B cell (primary cell): ENCODE results near the gene RHPN2. TPM values are rescaled to one million over a fixed set of nuclear protein-coding genes. Genes with fewer than 3 reads are reported as not detected.

Experiments used
- ATAC-seq: fragments of 200-7000 bp; cut with Tn5 transposase; one replicate; pipeline ENCODE4 v1.10.0; 2021; ENCODE audit warnings: low read depth, mild to moderate bottlenecking, moderate number of reproducible peaks, moderate library complexity
- CTCF ChIA-PET: fragments of 350-600 bp; sonication (Branson Sonifier 250); formaldehyde crosslinking; loops from one replicate; lab custom pipeline; 2021; ENCODE audit warnings: antibody characterized with exemption, inconsistent platforms; lab: Charles Lee
- POLR2A ChIA-PET: fragments of 350-600 bp; sonication (Branson Sonifier 250); formaldehyde crosslinking; loops from one replicate; lab custom pipeline; 2021; ENCODE audit warnings: antibody characterized with exemption; lab: Charles Lee
- DNase-seq: peaks from one replicate; pipeline ENCODE4 v3.0.0; 2013
- H2AFZ ChIP-seq: 2 replicates; pipeline ENCODE4 v1.6.1; 2012; ENCODE audit warnings: mild to moderate bottlenecking, low read depth, low read length; ENCODE audit not compliant: insufficient read depth, poor library complexity, severe bottlenecking
- H3K27ac ChIP-seq, 2 donors: 1 replicate in 1 of 2; 2 replicates in 1 of 2; pipeline ENCODE4 v1.5.1; 2012 to 2013; ENCODE audit warnings: low read length in 2 of 2, mild to moderate bottlenecking in 2 of 2, moderate library complexity in 1 of 2
- H3K27me3 ChIP-seq, 4 experiments: fragments of 200-600 bp in 1 of 4; sonication (generic) in 1 of 4; replicated peaks in 1 of 4; 1 replicate in 2 of 4; 2 replicates in 2 of 4; pipeline versions ENCODE4 v1.6.1 to v1.7.0; 2013 to 2016; ENCODE audit warnings: low read length in 3 of 4, mild to moderate bottlenecking in 2 of 4, mixed read lengths in 1 of 4, moderate library complexity in 1 of 4; ENCODE audit not compliant: insufficient read depth in 4 of 4, control insufficient read depth in 3 of 4; ENCODE audit errors: control extremely low read depth in 1 of 4
- H3K36me3 ChIP-seq, 2 experiments: replicated peaks in 1 of 2; 1 replicate in 1 of 2; 2 replicates in 1 of 2; pipeline versions ENCODE4 v1.6.1 to v1.7.1; 2013; ENCODE audit warnings: low read length in 1 of 2; ENCODE audit not compliant: insufficient read depth in 2 of 2, control insufficient read depth in 1 of 2; ENCODE audit errors: control extremely low read depth in 1 of 2, extremely low read depth in 1 of 2
- H3K4me1 ChIP-seq, 2 donors: fragments of 200-600 bp in 1 of 2; sonication (generic) in 1 of 2; 1 replicate in 1 of 2; 2 replicates in 1 of 2; pipeline versions ENCODE4 v1.5.1 to v1.6.1; 2013 to 2017; ENCODE audit warnings: low read length in 2 of 2; ENCODE audit not compliant: control insufficient read depth in 2 of 2, insufficient read depth in 2 of 2
- H3K4me2 ChIP-seq: replicated peaks from 2 replicates; pipeline ENCODE3; 2012; ENCODE audit warnings: mild to moderate bottlenecking, low read depth, low read length; ENCODE audit not compliant: poor library complexity, severe bottlenecking
- H3K4me3 ChIP-seq, 5 experiments: fragments of 200-600 bp in 1 of 5; sonication (generic) in 1 of 5; 1 replicate in 3 of 5; 2 replicates in 2 of 5; pipeline versions ENCODE4 v1.5.1 to v1.7.0; 2011 to 2016; ENCODE audit warnings: low read length in 4 of 5, mild to moderate bottlenecking in 4 of 5, low read depth in 2 of 5, control low read depth in 1 of 5, moderate library complexity in 1 of 5; ENCODE audit not compliant: insufficient read depth in 1 of 5; ENCODE audit errors: control extremely low read depth in 1 of 5, extremely low read depth in 1 of 5
- H3K79me2 ChIP-seq: fragments of 200-600 bp; sonication (generic); one replicate; pipeline ENCODE4 v1.6.0; 2016; ENCODE audit warnings: low read length; ENCODE audit not compliant: control insufficient read depth, insufficient read depth
- H3K9ac ChIP-seq: fragments of 200-600 bp; sonication (generic); 2 replicates; pipeline ENCODE4 v1.6.1; 2017; ENCODE audit warnings: mild to moderate bottlenecking, low read length, moderate library complexity
- H3K9me3 ChIP-seq, 3 donors: one replicate each; pipeline versions ENCODE4 v1.6.1 to v1.7.1; 2013; ENCODE audit warnings: low read length in 2 of 3; ENCODE audit not compliant: control insufficient read depth in 2 of 3, insufficient read depth in 1 of 3; ENCODE audit errors: control extremely low read depth in 1 of 3
- H4K20me1 ChIP-seq: 2 replicates; pipeline ENCODE4 v1.6.0; 2012; ENCODE audit warnings: mild to moderate bottlenecking, low read length; ENCODE audit not compliant: insufficient read depth, control insufficient read depth, poor library complexity, severe bottlenecking
- H3K27ac Mint-ChIP-seq: one replicate; pipeline ENCODE4 v1.8.0; 2021; ENCODE audit warnings: mixed read lengths
- H3K27me3 Mint-ChIP-seq: one replicate; pipeline ENCODE4 v1.8.0; 2021; ENCODE audit warnings: mixed read lengths
- H3K4me1 Mint-ChIP-seq: one replicate; pipeline ENCODE4 v1.8.0; 2021; ENCODE audit warnings: mixed read lengths
- H3K4me3 Mint-ChIP-seq: one replicate; pipeline ENCODE4 v1.8.0; 2021; ENCODE audit warnings: mixed read lengths
- H3K9me3 Mint-ChIP-seq: one replicate; pipeline ENCODE4 v1.8.0; 2022; ENCODE audit warnings: mixed read lengths; ENCODE audit not compliant: insufficient read depth
- CTCF ChIP-seq: fragments of 200-600 bp; IDR thresholded peaks from one replicate; pipeline ENCODE4 v1.8.0; 2022; ENCODE audit warnings: antibody characterized with exemption, mild to moderate bottlenecking
- EZH2 ChIP-seq: IDR thresholded peaks from 2 replicates; pipeline ENCODE4 v1.6.1; 2012; ENCODE audit warnings: borderline replicate concordance, low read depth, mild to moderate bottlenecking, moderate library complexity, low read length; ENCODE audit not compliant: insufficient read depth, poor library complexity, severe bottlenecking
- WGBS: methylation state at CpG from one replicate; pipeline ENCODE4 v1.1.5; 2013; ENCODE audit warnings: missing lambda C conversion rate; ENCODE audit not compliant: insufficient coverage; 5-methylcytosine and 5-hydroxymethylcytosine counted together
- intact Hi-C: fragments of 100-400 bp; cut with micrococcal nuclease; formaldehyde crosslinking; loops from one replicate; pipeline ENCODE4 v1.10.0; 2022
- polyA plus RNA-seq: library from polyadenylated mRNA; depleted of rRNA; stranded (reverse); fragments of >200 nt; gene quantifications from 2 replicates; pipeline ENCODE4 v1.2.3, GENCODE V29; 2012
- small RNA-seq: library from RNA; depleted of rRNA; stranded (forward); fragments of <200 nt; gene quantifications from one replicate; pipeline ENCODE3, GENCODE V24; 2012; ENCODE audit warnings: low replicate concordance, low read depth; ENCODE audit not compliant: insufficient read length
- total RNA-seq, 2 donors: library from RNA; stranded (reverse); fragments of 120-200 nt in 1 of 2; gene quantifications; 1 replicate in 1 of 2; 2 replicates in 1 of 2; pipeline versions ENCODE4 v1.2.3 to v1.2.4, GENCODE V29; 2013 to 2022

Gene RHPN2
- total and polyA plus RNA-seq, 2 donors (not counting 1 experiment from before 2014, with no cell fraction given), result 4.9 to 5.5 TPM

- DNase-seq (no peak), ATAC-seq (no peak)
- Histone ChIP-seq H3K4me2 (no peak overlapping the region), H3K79me2 (no peaks in the 10 kb centered on the region), H2AFZ (no peak overlapping the region), H4K20me1 (no peaks in the 10 kb centered on the region), H3K27me3 (no peaks in the 10 kb centered on the region), H3K4me3 (no peak overlapping the region), H3K9me3 (peaks cover 1 to 18% (median 6%) of the 10 kb centered on the region in 3 donors), H3K36me3 (peaks cover 8 to 18% of the 10 kb centered on the region in 2 experiments), H3K4me1 (no peaks in the 10 kb centered on the region), H3K9ac (no peak overlapping the region), H3K27ac (no peak overlapping the region)
- Mint-ChIP-seq H3K4me3 (no peak overlapping the region), H3K27ac (no peak overlapping the region), H3K27me3 (no peaks in the 10 kb centered on the region), H3K9me3 (peaks cover 2% of the 10 kb centered on the region), H3K4me1 (no peaks in the 10 kb centered on the region)
- ChIA-PET POLR2A (no interaction called here), CTCF (no interaction called here)
- TF ChIP-seq CTCF (no peak), EZH2 (no peak)
- intact Hi-C loops, result no loop called here
- WGBS, result no CpG with 5 or more reads among the region's 2 CpGs
Measured at GRCh38 chr19:32928806-32929205, 135.9 kb downstream of the RHPN2 start.

Small RNA genes within 50 kb of the gene (small RNA-seq; reads per million reads assigned to genes)
- gene AC008521.1 (not detected), gene AC008521.2 (not detected)

Other genes starting within 250 kb of the RHPN2 start
- 0.49 and 0.62 TPM in 2 replicates for gene SLC7A9, start 195.1 kb downstream of the RHPN2 start, total RNA-seq
- gene SLC7A9, start 195.1 kb downstream of the RHPN2 start, polyA plus RNA-seq, result 0.19 and 0.94 TPM in 2 replicates
- 27.1 and 38.6 TPM in 2 replicates for gene CEP89, start 92.9 kb downstream of the RHPN2 start, total RNA-seq
- 7.2 and 10.2 TPM in 2 replicates for gene CEP89, start 92.9 kb downstream of the RHPN2 start, polyA plus RNA-seq
- 1.4 and 2.7 TPM in 2 replicates for gene FAAP24, start 92.6 kb downstream of the RHPN2 start, total RNA-seq
- 1.2 and 2.2 TPM in 2 replicates for gene FAAP24, start 92.6 kb downstream of the RHPN2 start, polyA plus RNA-seq
- 14.6 and 16.9 TPM in 2 replicates for gene GPATCH1, start 16.3 kb upstream of the RHPN2 start, total RNA-seq
- 9.9 and 13.6 TPM in 2 replicates for gene GPATCH1, start 16.3 kb upstream of the RHPN2 start, polyA plus RNA-seq
- 0.47 and 0.51 TPM in 2 replicates for gene WDR88, start 67.2 kb upstream of the RHPN2 start, total RNA-seq
- gene WDR88, start 67.2 kb upstream of the RHPN2 start, polyA plus RNA-seq, result not detected in 2 replicates
- gene LRP3, start 129.4 kb upstream of the RHPN2 start, total RNA-seq, result not detected in 2 replicates
- 0.10 and 0.13 TPM in 2 replicates for gene LRP3, start 129.4 kb upstream of the RHPN2 start, polyA plus RNA-seq
- gene SLC7A10, start 161.0 kb upstream of the RHPN2 start, total RNA-seq, result not detected in 2 replicates
- not detected in 2 replicates for gene SLC7A10, start 161.0 kb upstream of the RHPN2 start, polyA plus RNA-seq
- 1.7 and 2.5 TPM in 2 replicates for gene CEBPA, start 237.6 kb upstream of the RHPN2 start, total RNA-seq
- 1.2 and 2.6 TPM in 2 replicates for gene CEBPA, start 237.6 kb upstream of the RHPN2 start, polyA plus RNA-seq